ENCODE data around the gene MPPE1. TPM values are rescaled to one million over a fixed set of nuclear protein-coding genes. Genes with fewer than 3 reads are reported as not detected.

MPPE1 gene
- total and polyA plus RNA-seq, 4 experiments from 2014 or later: 28.5 to 79.7 (median 59.6) TPM

Other genes with a start within 250 kb of the MPPE1 start
- under 1 TPM; 0.26 to 0.33 TPM for gene GNAL, start 219.1 kb downstream of the MPPE1 start, total RNA-seq
- under 1 TPM in 1 of 2 donors, not detected in 1; 0.20 TPM for gene GNAL, start 219.1 kb downstream of the MPPE1 start, polyA plus RNA-seq
- gene CHMP1B, start 56.9 kb downstream of the MPPE1 start, total RNA-seq: 10 to 100 TPM; 44.3 to 46.9 TPM
- 10 to 100 TPM; 44.1 to 65.6 TPM for gene CHMP1B, start 56.9 kb downstream of the MPPE1 start, polyA plus RNA-seq
- 1 to 10 TPM; 6.4 to 6.6 TPM for gene IMPA2, start 73.2 kb upstream of the MPPE1 start, total RNA-seq
- gene IMPA2, start 73.2 kb upstream of the MPPE1 start, polyA plus RNA-seq: 1 to 10 TPM; 4.9 to 9.8 TPM
- not detected for gene ANKRD62, start 185.5 kb upstream of the MPPE1 start, total RNA-seq
- not detected for gene ANKRD62, start 185.5 kb upstream of the MPPE1 start, polyA plus RNA-seq